SU-DHL-6 (cell line): ENCODE measurements around the gene NLGN1.

Experiments
- H2AFZ ChIP-seq: fragments of 200-600 bp; sonication (generic); 2 replicates; pipeline ENCODE4 v1.6.1; 2014; ENCODE audit warnings: low read depth, mild to moderate bottlenecking, moderate library complexity, mixed read lengths, antibody characterized with exemption, low read length; ENCODE audit not compliant: severe bottlenecking
- H3F3A ChIP-seq: fragments of 200-600 bp; shearing (Covaris generic); 2 replicates; pipeline ENCODE4 v1.6.0; 2016; ENCODE audit warnings: antibody characterized with exemption, mild to moderate bottlenecking; ENCODE audit not compliant: insufficient read depth
- H3K27ac ChIP-seq: fragments of 200-600 bp; sonication (generic); 2 replicates; pipeline ENCODE4 v1.5.1; 2016; ENCODE audit warnings: low read depth, mild to moderate bottlenecking, low read length, moderate library complexity, mixed read lengths
- H3K27me3 ChIP-seq: fragments of 200-600 bp; sonication (generic), shearing (Covaris generic); 2 replicates; pipeline ENCODE4 v1.6.0; 2014; ENCODE audit warnings: mild to moderate bottlenecking, low read length
- H3K36me3 ChIP-seq: fragments of 200-600 bp; sonication (generic); 2 replicates; pipeline ENCODE4 v1.6.1; 2014; ENCODE audit warnings: mild to moderate bottlenecking, low read length, mixed read lengths
- H3K4me2 ChIP-seq: fragments of 300-600, 200-600 bp; shearing (Covaris generic), sonication (generic); 2 replicates; pipeline ENCODE4 v1.6.0; 2014; ENCODE audit warnings: low read length, low read depth, mild to moderate bottlenecking; ENCODE audit not compliant: poor library complexity, severe bottlenecking
- H3K4me3 ChIP-seq: fragments of 200-600 bp; sonication (generic); 2 replicates; pipeline ENCODE4 v1.5.1; 2014; ENCODE audit warnings: antibody characterized with exemption, low read length, mild to moderate bottlenecking, mixed read lengths; ENCODE audit not compliant: insufficient read depth, poor library complexity, severe bottlenecking
- H3K79me2 ChIP-seq: fragments of 200-600 bp; sonication (generic); 2 replicates; pipeline ENCODE4 v1.6.1; 2014; ENCODE audit warnings: mild to moderate bottlenecking, low read length, moderate library complexity; ENCODE audit not compliant: insufficient read depth
- H3K9ac ChIP-seq: fragments of 200-600 bp; sonication (generic); 2 replicates; pipeline ENCODE4 v1.7.0; 2014; ENCODE audit warnings: mild to moderate bottlenecking, low read length
- H3K9me2 ChIP-seq: fragments of 200-600 bp; sonication (generic); replicated peaks from 2 replicates; pipeline ENCODE4 v1.6.1; 2014; ENCODE audit warnings: low read length; ENCODE audit not compliant: insufficient read depth
- H3K9me3 ChIP-seq: fragments of 200-600 bp; sonication (generic); 2 replicates; pipeline ENCODE4 v1.6.1; 2014; ENCODE audit warnings: low read length, mixed read lengths; ENCODE audit not compliant: insufficient read depth
- H4K20me1 ChIP-seq: fragments of 200-600 bp; sonication (generic); 2 replicates; pipeline ENCODE4 v1.6.1; 2014; ENCODE audit warnings: low read depth, mild to moderate bottlenecking, antibody characterized with exemption, low read length, moderate library complexity, mixed read lengths
- EZH2phosphoT487 ChIP-seq: fragments of 200-600 bp; sonication (generic), shearing (Covaris generic); conservative IDR thresholded peaks from 2 replicates; pipeline ENCODE4 v1.6.1; 2018; ENCODE audit warnings: mild to moderate bottlenecking, antibody characterized with exemption, low read length, moderate library complexity, mixed read lengths
- TF ChIP-seq, protein P1 (sequence below): fragments of 200-600 bp; sonication (generic); IDR thresholded peaks from one replicate; pipeline ENCODE4 v1.5.1; 2017; ENCODE audit warnings: antibody characterized with exemption, mild to moderate bottlenecking, low read length, moderate library complexity; ENCODE audit not compliant: insufficient read depth, poor library complexity, severe bottlenecking

The NLGN1 gene

DNA sequence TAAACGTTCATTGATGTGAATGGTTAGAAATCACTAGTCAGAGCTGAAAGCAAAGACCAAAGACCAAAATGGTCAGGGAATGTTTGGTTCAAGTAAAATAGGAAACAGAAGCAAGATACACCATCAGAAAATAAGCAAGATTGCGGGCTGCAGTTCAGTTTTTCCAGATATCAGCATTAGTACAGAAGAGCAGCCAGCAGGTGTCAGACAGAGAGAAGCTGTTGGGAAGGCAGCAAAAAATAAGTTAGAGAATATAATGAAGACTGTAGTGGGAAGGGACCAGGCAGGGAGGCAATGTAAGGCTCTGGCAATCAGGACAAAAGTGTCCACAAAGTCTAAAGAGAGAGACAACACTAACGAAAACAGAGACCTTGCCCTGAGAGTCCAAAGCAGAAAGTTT lies 822.2 kb downstream of the NLGN1 start:
- no peak overlapping the region for H3K27ac ChIP-seq
- H3K79me2 ChIP-seq = no peaks in the 10 kb centered on the region
- no peak overlapping the region for H2AFZ ChIP-seq
- H3K36me3 ChIP-seq = no peaks in the 10 kb centered on the region
- no peak overlapping the region for H3K4me3 ChIP-seq
- no peaks in the 10 kb centered on the region for H4K20me1 ChIP-seq
- no peaks in the 10 kb centered on the region for H3K27me3 ChIP-seq
- H3K9me3 ChIP-seq = no peaks in the 10 kb centered on the region
- H3F3A ChIP-seq = no peaks in the 10 kb centered on the region
- no peaks in the 10 kb centered on the region for H3K9me2 ChIP-seq
- TF ChIP-seq, protein P1, sequence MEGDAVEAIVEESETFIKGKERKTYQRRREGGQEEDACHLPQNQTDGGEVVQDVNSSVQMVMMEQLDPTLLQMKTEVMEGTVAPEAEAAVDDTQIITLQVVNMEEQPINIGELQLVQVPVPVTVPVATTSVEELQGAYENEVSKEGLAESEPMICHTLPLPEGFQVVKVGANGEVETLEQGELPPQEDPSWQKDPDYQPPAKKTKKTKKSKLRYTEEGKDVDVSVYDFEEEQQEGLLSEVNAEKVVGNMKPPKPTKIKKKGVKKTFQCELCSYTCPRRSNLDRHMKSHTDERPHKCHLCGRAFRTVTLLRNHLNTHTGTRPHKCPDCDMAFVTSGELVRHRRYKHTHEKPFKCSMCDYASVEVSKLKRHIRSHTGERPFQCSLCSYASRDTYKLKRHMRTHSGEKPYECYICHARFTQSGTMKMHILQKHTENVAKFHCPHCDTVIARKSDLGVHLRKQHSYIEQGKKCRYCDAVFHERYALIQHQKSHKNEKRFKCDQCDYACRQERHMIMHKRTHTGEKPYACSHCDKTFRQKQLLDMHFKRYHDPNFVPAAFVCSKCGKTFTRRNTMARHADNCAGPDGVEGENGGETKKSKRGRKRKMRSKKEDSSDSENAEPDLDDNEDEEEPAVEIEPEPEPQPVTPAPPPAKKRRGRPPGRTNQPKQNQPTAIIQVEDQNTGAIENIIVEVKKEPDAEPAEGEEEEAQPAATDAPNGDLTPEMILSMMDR = no peak
- no peak for TF ChIP-seq EZH2phosphoT487
- no peak overlapping the region for H3K4me2 ChIP-seq
- H3K9ac ChIP-seq = no peak overlapping the region

DNA sequence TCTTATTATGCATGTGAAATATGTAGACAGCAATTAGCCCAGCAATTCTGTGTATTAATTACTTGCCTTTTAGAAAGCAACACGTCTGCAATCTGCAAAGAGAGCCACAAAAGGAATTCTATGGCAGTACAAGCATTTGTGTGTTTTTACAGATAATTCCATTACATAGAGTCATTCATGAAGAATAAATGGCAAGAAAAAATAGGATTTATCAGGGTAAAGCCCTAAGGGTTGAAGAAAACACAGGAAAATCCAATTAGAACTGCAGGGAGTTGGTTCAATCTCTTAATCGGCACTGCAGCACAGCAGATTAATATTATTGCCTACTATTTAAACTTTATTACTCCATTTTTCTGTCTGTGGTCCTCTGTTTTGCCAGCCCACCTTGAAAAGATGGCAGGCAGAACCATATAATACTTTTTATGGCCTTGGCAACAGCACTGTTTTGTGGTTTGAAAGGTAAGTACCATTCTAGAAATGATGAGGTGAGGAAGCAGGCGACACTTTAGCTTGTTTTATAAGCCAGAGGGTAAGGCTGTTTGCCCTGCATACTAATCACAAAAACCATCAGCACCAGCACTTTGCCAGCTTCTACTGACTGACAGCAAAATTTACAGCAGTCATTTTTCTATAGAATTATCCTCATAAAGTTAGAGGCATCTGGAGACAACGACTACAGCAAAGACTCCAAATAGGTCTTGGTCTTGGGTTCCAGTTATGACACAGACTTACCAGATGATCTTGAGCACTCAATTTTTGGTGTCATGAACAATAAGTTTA lies 823.4 kb downstream of the NLGN1 start:
- no peak overlapping the region for H2AFZ ChIP-seq
- no peaks in the 10 kb centered on the region for H3K9me3 ChIP-seq
- H3K9ac ChIP-seq = no peak overlapping the region
- no peaks in the 10 kb centered on the region for H4K20me1 ChIP-seq
- no peak for TF ChIP-seq EZH2phosphoT487
- TF ChIP-seq, protein P1 = no peak
- no peaks in the 10 kb centered on the region for H3K9me2 ChIP-seq
- no peaks in the 10 kb centered on the region for H3K27me3 ChIP-seq
- H3F3A ChIP-seq = no peaks in the 10 kb centered on the region
- H3K27ac ChIP-seq = no peak overlapping the region
- H3K79me2 ChIP-seq = no peaks in the 10 kb centered on the region
- no peak overlapping the region for H3K4me3 ChIP-seq
- H3K4me2 ChIP-seq = no peak overlapping the region
- no peaks in the 10 kb centered on the region for H3K36me3 ChIP-seq

DNA sequence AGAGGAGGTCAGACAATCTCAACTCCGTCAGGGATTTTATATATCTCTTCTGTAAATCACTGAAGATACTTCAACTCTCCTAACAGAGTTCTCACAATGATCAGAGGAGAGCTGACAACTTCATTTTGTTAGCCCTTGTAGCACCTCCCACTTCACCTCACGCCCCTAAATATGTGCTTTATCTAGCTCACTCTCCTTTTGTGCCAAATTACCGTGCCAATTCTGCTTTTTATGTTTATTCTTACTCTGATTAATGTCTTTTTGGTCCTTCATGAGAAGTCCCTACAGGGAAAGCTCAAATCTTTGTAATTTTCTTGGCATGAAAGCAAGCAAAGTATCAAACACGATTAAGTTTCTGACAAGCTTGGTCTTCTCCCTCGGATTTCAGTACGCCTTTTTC lies 825.5 kb downstream of the NLGN1 start:
- Histone ChIP-seq H3K4me2 (no peak overlapping the region), H3K36me3 (no peaks in the 10 kb centered on the region), H3K79me2 (no peaks in the 10 kb centered on the region), H4K20me1 (no peaks in the 10 kb centered on the region), H3K9me2 (no peaks in the 10 kb centered on the region), H3K27me3 (no peaks in the 10 kb centered on the region), H2AFZ (no peak overlapping the region), H3K27ac (no peak overlapping the region), H3K9ac (no peak overlapping the region), H3K4me3 (no peak overlapping the region), H3K9me3 (no peaks in the 10 kb centered on the region), H3F3A (no peaks in the 10 kb centered on the region)
- no peak for TF ChIP-seq EZH2phosphoT487
- TF ChIP-seq, protein P1 = no peak
